Panc1 (cell line): ENCODE results near the gene TLE6. TPM values are rescaled to one million over a fixed set of nuclear protein-coding genes. Genes with fewer than 3 reads are reported as not detected.

Experiments
- ATAC-seq: fragments of 200-7000 bp; cut with Tn5 transposase; 2 replicates; pipeline ENCODE4 v1.9.1; 2020; ENCODE audit warnings: mild to moderate bottlenecking, moderate library complexity
- BruUV-seq: library from RNA; stranded (reverse); fragments of 400-500 nt; replicated peaks from 2 replicates; lab custom pipeline; 2021; lab: Mats Ljungman, UMichigan
- CTCF ChIA-PET: fragments of 300-600 bp; sonication (Branson Sonifier 250); formaldehyde crosslinking; loops from one replicate; lab custom pipeline; 2022; ENCODE audit warnings: antibody characterized with exemption; lab: Charles Lee
- POLR2A ChIA-PET: fragments of 300-600 bp; sonication (Branson Sonifier 250); formaldehyde crosslinking; loops from one replicate; lab custom pipeline; 2022; ENCODE audit warnings: antibody characterized with exemption; lab: Charles Lee
- DNase-seq: peaks from one replicate; pipeline ENCODE4 v3.0.0-alpha.2; 2010; ENCODE audit warnings: low read depth, low spot score
- H3K27ac ChIP-seq: 2 replicates; pipeline ENCODE4 v1.5.1; 2011; ENCODE audit warnings: mild to moderate bottlenecking, low read length, inconsistent platforms
- H3K27me3 ChIP-seq: fragments of 200-500 bp; sonication (Bioruptor generic); 2 replicates; pipeline ENCODE4 v1.6.0; 2014; ENCODE audit warnings: low read length, inconsistent platforms; ENCODE audit not compliant: control insufficient read depth, insufficient read depth
- H3K36me3 ChIP-seq: fragments of 200-500 bp; sonication (Bioruptor generic); 2 replicates; pipeline ENCODE4 v1.5.1; 2014; ENCODE audit warnings: inconsistent platforms, mild to moderate bottlenecking, low read length, moderate library complexity; ENCODE audit not compliant: control insufficient read depth, insufficient read depth
- H3K4me1 ChIP-seq: 2 replicates; pipeline ENCODE4 v1.5.1; 2011; ENCODE audit warnings: inconsistent platforms, mild to moderate bottlenecking, low read length, moderate library complexity; ENCODE audit not compliant: control insufficient read depth, insufficient read depth
- H3K4me3 ChIP-seq, 2 experiments: 2 replicates each; pipeline ENCODE4 v1.5.1; 2011 to 2012; ENCODE audit warnings: low read depth in 2 of 2, low read length in 2 of 2, mild to moderate bottlenecking in 2 of 2, inconsistent platforms in 1 of 2, moderate library complexity in 1 of 2
- H3K9me3 ChIP-seq: fragments of 200-500 bp; sonication (Bioruptor generic); 2 replicates; pipeline ENCODE4 v1.5.1; 2014; ENCODE audit warnings: low read depth, mild to moderate bottlenecking, inconsistent platforms, low read length, moderate library complexity; ENCODE audit not compliant: control insufficient read depth, insufficient read depth
- POLR2AphosphoS5 ChIP-seq: IDR thresholded peaks from 2 replicates; pipeline ENCODE4 v1.6.1; 2012; ENCODE audit warnings: mild to moderate bottlenecking, low read depth, low read length, moderate library complexity
- SIN3A ChIP-seq: IDR thresholded peaks from 2 replicates; pipeline ENCODE4 v1.6.1; 2012; ENCODE audit warnings: low read depth, mild to moderate bottlenecking, low read length, moderate library complexity, borderline replicate concordance; ENCODE audit not compliant: insufficient read depth
- TCF7L2 ChIP-seq: IDR thresholded peaks from 2 replicates; pipeline ENCODE4 v1.6.1; 2011; ENCODE audit warnings: mild to moderate bottlenecking, low read depth, low read length, inconsistent platforms
- in situ Hi-C: cut with HindIII; loops from 2 replicates; pipeline ENCODE4 v1.10.0; 2016; ENCODE audit warnings: low sequenced_read_pairs, low pct_unique_long_range_greater_than_20kb
- intact Hi-C: fragments of 100-400 bp; cut with micrococcal nuclease; formaldehyde crosslinking; loops from one replicate; pipeline ENCODE4 v1.10.0; 2022; ENCODE audit not compliant: unreplicated experiment
- total RNA-seq: library from RNA; stranded (reverse); gene quantifications from one replicate; pipeline ENCODE4 v1.2.1, GENCODE V29; 2021; ENCODE audit not compliant: unreplicated experiment
- TF ChIP-seq, protein P1 (sequence below), 2 experiments: IDR thresholded peaks; 2 replicates each; pipeline ENCODE4 v1.6.1; 2011 to 2012; ENCODE audit warnings: low read depth in 2 of 2, control low read depth in 1 of 2, low read length in 1 of 2, mild to moderate bottlenecking in 1 of 2, moderate library complexity in 1 of 2; ENCODE audit not compliant: insufficient read depth in 1 of 2
- TF ChIP-seq, protein P2 (sequence below): fragments of 450-650 bp; IDR thresholded peaks from 2 replicates; pipeline ENCODE4 v1.5.1; 2017; ENCODE audit warnings: mild to moderate bottlenecking

Gene TLE6
- total RNA-seq, 1 experiment from 2014 or later = 4.0 TPM

DNA sequence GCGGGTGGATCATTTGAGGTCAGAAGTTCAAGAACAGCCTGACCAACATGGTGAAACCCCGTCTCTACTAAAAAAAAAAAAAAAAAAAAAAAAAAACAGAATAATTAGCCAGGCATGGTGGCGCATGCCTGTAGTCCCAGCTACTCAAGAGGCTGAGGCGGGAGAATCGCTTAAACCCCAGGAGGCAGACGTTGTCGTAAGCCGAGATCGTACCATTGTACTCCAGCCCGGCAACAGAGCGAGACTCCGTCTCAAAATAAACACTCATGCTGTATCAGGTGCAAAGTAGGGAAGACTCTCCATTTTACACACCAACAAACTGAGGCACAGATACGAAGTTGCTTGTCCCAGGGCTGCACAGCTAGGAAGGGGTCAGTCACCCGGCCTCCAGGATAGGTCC is 15.6 kb downstream of the TLE6 start:
- ChIA-PET POLR2A (no interaction called here), CTCF (no interaction called here)
- Histone ChIP-seq H3K36me3 (no peaks in the 10 kb centered on the region), H3K9me3 (no peaks in the 10 kb centered on the region), H3K4me3 (no peak overlapping the region), H3K27me3 (no peaks in the 10 kb centered on the region), H3K4me1 (no peaks in the 10 kb centered on the region), H3K27ac (no peak overlapping the region)
- in situ Hi-C loops (no loop called here), intact Hi-C loops (no loop called here)
- BruUV-seq = no TSS peak
- DNase-seq = no peak
- no peak for ATAC-seq
- TF ChIP-seq POLR2AphosphoS5 (no peak), TCF7L2 (no peak), SIN3A (no peak)
- TF ChIP-seq, protein P1, sequence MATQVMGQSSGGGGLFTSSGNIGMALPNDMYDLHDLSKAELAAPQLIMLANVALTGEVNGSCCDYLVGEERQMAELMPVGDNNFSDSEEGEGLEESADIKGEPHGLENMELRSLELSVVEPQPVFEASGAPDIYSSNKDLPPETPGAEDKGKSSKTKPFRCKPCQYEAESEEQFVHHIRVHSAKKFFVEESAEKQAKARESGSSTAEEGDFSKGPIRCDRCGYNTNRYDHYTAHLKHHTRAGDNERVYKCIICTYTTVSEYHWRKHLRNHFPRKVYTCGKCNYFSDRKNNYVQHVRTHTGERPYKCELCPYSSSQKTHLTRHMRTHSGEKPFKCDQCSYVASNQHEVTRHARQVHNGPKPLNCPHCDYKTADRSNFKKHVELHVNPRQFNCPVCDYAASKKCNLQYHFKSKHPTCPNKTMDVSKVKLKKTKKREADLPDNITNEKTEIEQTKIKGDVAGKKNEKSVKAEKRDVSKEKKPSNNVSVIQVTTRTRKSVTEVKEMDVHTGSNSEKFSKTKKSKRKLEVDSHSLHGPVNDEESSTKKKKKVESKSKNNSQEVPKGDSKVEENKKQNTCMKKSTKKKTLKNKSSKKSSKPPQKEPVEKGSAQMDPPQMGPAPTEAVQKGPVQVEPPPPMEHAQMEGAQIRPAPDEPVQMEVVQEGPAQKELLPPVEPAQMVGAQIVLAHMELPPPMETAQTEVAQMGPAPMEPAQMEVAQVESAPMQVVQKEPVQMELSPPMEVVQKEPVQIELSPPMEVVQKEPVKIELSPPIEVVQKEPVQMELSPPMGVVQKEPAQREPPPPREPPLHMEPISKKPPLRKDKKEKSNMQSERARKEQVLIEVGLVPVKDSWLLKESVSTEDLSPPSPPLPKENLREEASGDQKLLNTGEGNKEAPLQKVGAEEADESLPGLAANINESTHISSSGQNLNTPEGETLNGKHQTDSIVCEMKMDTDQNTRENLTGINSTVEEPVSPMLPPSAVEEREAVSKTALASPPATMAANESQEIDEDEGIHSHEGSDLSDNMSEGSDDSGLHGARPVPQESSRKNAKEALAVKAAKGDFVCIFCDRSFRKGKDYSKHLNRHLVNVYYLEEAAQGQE (IDR thresholded peaks at IDR 0.05; ENCODE audit: insufficient read depth in 1 of 2, low read depth in 2 of 2, low read length in 1 of 2) = no peak
- TF ChIP-seq, protein P2, sequence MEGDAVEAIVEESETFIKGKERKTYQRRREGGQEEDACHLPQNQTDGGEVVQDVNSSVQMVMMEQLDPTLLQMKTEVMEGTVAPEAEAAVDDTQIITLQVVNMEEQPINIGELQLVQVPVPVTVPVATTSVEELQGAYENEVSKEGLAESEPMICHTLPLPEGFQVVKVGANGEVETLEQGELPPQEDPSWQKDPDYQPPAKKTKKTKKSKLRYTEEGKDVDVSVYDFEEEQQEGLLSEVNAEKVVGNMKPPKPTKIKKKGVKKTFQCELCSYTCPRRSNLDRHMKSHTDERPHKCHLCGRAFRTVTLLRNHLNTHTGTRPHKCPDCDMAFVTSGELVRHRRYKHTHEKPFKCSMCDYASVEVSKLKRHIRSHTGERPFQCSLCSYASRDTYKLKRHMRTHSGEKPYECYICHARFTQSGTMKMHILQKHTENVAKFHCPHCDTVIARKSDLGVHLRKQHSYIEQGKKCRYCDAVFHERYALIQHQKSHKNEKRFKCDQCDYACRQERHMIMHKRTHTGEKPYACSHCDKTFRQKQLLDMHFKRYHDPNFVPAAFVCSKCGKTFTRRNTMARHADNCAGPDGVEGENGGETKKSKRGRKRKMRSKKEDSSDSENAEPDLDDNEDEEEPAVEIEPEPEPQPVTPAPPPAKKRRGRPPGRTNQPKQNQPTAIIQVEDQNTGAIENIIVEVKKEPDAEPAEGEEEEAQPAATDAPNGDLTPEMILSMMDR = no peak

DNA sequence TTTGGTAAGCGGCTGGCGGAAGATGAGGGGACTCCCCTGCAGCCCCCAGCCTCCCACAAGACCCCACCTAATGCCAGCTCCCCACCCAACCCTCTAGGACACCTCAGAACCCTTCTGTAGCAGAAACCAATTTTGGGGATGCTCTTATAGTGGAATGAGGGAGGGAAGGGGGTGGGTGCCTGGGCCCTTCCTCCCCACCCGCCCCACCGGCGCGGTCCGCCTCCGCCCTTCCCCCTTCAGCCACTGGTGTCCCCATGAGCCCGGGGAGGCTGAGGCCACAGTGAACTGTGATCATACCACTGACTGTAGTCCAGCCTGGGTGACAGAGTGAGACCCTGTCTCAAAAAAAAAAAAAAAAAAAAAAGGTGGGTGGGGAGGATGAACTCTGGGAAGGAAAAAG is 16.2 kb downstream of the TLE6 start:
- POLR2A ChIA-PET = no interaction called here
- ATAC-seq (no peak), DNase-seq (no peak)
- in situ Hi-C loops (no loop called here), intact Hi-C loops (no loop called here)
- H3K4me1 ChIP-seq = no peaks in the 10 kb centered on the region
- no peaks in the 10 kb centered on the region for H3K36me3 ChIP-seq
- no peak overlapping the region for H3K27ac ChIP-seq
- BruUV-seq = no TSS peak
- no peaks in the 10 kb centered on the region for H3K27me3 ChIP-seq
- no peaks in the 10 kb centered on the region for H3K9me3 ChIP-seq
- no peak overlapping the region for H3K4me3 ChIP-seq
- CTCF ChIA-PET = no interaction called here
- TF ChIP-seq, protein P1 (IDR thresholded peaks at IDR 0.05; ENCODE audit: insufficient read depth in 1 of 2, low read depth in 2 of 2, low read length in 1 of 2) = no peak
- TF ChIP-seq SIN3A (no peak), POLR2AphosphoS5 (no peak), TCF7L2 (no peak)
- TF ChIP-seq, protein P2 = no peak
